GM12873 (cell line): Measurements from ENCODE around the gene TOGARAM1.

Experiments
- TF ChIP-seq, protein P1 (sequence below): IDR thresholded peaks from 2 replicates; pipeline ENCODE4 v1.5.1; 2012; ENCODE audit warnings: low read depth, mild to moderate bottlenecking, moderate library complexity, low read length, control low read depth; ENCODE audit not compliant: insufficient read depth; ENCODE audit errors: missing control alignments

The TOGARAM1 gene

DNA sequence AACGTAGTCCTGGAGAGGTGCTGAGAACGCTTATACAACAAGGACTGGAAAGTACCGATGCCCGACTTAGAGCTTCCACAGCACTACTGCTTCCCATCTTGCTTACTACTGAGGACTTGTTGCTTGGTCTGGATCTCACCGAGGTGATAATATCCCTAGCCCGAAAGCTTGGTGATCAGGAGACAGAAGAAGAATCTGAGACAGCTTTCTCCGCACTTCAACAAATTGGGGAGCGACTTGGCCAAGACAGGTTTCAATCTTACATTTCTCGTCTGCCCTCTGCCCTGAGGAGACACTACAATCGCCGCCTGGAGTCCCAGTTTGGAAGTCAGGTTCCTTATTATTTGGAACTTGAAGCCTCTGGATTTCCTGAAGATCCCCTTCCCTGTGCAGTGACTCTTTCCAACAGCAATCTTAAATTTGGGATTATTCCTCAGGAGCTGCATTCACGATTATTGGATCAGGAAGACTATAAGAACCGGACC lies 1.1 kb downstream of the TOGARAM1 start:
- TF ChIP-seq, protein P1, sequence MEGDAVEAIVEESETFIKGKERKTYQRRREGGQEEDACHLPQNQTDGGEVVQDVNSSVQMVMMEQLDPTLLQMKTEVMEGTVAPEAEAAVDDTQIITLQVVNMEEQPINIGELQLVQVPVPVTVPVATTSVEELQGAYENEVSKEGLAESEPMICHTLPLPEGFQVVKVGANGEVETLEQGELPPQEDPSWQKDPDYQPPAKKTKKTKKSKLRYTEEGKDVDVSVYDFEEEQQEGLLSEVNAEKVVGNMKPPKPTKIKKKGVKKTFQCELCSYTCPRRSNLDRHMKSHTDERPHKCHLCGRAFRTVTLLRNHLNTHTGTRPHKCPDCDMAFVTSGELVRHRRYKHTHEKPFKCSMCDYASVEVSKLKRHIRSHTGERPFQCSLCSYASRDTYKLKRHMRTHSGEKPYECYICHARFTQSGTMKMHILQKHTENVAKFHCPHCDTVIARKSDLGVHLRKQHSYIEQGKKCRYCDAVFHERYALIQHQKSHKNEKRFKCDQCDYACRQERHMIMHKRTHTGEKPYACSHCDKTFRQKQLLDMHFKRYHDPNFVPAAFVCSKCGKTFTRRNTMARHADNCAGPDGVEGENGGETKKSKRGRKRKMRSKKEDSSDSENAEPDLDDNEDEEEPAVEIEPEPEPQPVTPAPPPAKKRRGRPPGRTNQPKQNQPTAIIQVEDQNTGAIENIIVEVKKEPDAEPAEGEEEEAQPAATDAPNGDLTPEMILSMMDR: no peak

DNA sequence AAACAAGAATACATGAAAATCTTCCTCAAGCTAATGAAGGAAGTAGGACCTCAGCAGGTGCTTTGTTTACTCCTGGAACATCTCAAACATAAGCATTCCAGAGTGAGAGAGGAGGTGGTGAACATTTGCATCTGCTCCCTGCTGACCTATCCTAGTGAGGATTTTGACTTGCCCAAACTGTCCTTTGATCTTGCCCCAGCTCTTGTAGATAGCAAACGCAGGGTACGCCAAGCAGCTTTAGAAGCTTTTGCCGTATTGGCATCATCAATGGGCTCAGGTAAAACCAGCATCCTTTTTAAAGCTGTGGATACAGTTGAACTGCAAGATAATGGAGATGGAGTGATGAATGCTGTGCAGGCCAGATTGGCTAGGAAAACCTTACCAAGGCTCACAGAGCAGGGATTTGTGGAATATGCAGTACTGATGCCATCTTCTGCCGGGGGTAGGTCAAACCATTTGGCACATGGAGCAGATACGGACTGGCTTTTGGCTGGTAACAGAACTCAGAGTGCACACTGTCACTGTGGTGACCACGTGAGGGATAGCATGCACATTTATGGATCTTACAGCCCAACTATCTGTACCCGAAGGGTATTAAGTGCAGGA lies 1.9 kb downstream of the TOGARAM1 start:
- TF ChIP-seq, protein P1: no peak

DNA sequence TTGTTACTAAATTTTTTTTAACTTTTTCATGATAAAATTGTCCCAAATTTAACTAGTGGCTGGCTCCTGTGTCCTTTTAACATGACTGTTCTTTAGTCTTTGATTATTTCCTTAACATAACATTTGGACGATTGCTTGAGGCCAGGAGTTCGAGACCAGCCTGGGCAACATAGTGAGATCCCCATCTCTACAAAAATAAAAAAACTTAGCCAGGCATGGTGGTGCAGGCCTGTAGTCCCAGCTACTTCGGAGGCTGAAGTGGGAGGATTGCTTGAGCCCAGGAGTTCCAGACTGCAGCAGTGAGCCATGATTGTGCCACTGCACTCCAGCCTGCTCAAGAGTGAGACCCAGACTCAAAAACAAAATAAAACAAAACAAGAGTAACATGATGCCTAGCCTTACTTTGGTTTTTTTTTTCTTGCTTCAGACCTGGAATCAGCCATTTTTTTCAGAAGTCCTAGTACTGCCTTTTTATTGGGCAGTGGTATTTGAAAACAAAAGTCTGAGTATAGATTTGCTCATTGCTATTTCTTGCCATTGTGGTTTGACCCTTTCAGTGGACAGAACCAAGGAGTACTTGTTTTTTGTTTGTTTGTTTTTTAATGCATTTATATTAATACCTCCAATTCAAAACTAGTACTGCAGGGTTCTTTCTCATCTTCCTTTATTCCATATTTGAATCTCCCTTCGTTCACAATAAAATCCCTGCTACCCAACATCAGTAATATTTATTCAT lies 4.8 kb downstream of the TOGARAM1 start:
- TF ChIP-seq, protein P1: no peak

DNA sequence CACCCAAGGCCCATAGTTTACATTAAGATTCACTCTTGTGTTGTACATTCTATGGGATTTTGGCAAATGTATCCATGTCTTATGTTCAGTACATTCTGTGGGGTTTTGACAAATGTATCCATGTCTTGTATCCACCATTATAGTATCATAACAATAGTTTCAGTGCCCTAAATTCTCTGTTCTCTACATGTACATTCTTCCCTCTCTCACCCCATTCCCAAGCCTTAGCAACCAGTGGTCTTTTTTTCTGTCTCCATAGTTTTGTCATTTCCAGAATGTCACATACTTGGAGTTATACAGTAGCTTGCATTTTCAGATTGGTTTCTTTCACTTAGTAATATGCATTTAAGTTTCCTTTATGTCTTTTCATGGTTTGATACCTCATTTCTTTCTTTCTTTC lies 6.7 kb downstream of the TOGARAM1 start:
- TF ChIP-seq, protein P1: no peak

DNA sequence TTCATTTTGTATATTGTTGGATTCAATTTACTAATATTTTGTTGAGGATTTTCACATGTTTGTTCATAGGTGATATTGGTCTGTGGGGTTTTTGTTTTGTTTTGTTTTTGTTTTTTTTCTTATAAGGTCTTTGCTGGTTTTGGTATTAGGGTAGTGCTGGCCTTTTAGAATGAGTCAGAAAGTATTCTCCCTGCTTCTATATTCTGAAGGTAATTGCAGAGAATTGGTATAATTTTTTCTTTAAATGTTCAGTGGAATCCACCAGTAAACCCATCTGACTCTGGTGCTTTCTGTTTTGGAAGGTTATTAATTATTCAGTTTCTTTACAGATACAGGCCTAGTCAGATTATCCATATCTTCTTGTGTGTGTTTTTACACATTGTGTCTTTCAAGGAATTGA lies 8.9 kb downstream of the TOGARAM1 start:
- TF ChIP-seq, protein P1: no peak

DNA sequence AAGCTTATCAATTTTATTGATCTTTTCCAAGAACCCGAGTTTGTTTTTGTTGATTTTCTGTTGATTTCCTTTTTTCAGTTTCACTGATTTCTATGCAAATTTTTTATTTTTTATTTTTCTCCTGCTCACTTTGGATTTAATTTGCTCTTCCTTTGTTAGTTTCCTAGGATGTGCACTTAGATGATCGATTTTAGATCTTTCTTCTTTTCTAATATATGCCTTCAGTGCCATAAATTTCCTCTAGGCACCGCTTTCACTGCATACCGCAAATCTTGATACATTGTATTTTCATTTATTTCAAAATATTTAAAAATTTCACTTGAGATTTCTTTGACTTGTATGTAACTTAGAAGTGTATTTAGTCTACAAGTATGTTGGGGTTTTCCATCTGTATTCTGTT lies 9.5 kb downstream of the TOGARAM1 start:
- TF ChIP-seq, protein P1: no peak

DNA sequence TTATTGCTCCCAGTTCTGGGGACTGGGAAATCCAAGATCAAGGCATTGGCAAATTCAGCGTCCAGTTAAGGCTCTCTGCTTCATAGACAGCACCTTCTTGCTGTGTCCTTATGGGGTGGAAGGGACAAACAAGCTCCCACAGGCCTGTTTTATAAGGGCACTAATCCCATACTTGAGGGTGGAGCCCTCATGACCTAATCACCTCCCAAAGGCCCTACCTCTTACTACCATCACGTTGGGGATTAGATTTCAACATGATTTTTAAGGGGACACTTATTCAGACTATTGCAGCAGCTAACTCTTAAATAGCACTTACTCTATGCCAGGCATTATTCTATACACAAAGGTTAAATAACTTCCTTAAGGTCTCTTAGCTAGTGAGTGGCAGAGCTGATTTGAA lies 17.3 kb downstream of the TOGARAM1 start:
- TF ChIP-seq, protein P1: no peak
